ENCODE data around the gene GPX6.
"Not testable (repeated sequence)": the region's sequence is repeated elsewhere in the genome, so short reads cannot be mapped to it uniquely, and the experiment has no call there.

The GPX6 gene

DNA sequence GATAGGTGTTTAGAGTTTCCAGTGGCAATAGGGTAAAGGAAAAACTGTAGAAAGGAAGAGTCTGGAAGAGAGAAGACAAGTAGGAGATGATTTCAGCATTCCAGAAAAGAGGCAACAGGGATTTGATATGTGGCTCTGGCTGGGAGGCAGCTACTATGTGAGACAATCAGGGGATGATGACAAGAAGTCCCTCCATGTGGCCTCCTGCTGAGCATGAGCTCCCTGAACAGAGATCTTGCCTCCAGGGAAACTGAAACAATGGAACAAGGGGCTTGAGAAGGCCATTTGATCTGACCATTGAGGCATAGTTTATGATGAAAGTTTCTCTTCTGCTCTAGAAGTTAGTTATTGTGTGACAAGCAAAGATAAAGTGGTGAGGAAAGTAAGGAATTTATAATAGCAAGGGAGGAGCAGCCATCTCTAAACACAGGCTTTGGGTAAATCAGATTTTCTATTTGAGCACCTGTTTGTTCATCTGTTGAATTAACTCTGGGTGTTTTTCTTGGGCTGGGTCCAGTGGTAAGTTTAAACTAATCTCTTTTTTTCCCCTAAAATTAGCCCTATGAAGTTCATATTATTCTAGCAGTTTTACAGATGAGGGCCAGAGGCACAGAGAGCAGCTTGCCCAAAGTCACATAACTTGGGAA lies 7.1 kb upstream of the GPX6 start:
- CTCF ChIA-PET = interaction anchor here (0.7 to 1.2 kb wide), 2 partner anchors 9 to 20 kb away, joined by 4 read pairs; no protein-coding TSS in a partner anchor
- TF ChIP-seq FOXM1 (IDR thresholded peaks at IDR 0.05; ENCODE audit: borderline replicate concordance) (no peak), L3MBTL2 (conservative IDR thresholded peaks at IDR 0.05) (no peak), ARNT (IDR thresholded peaks at IDR 0.05) (no peak), HDGF (IDR thresholded peaks at IDR 0.05; ENCODE audit: borderline replicate concordance) (no peak), BHLHE40 (IDR thresholded peaks at IDR 0.05; ENCODE audit: borderline replicate concordance) (no peak), CTBP1 (IDR thresholded peaks at IDR 0.05; ENCODE audit: borderline replicate concordance) (no peak), FOXA1 (IDR thresholded peaks at IDR 0.05) (no peak), LEF1 (IDR thresholded peaks at IDR 0.05; ENCODE audit: borderline replicate concordance) (no peak), NFRKB (IDR thresholded peaks at IDR 0.05) (no peak), ZNF384 (IDR thresholded peaks at IDR 0.05) (no peak), SP1 (IDR thresholded peaks at IDR 0.05) (no peak), TARDBP (IDR thresholded peaks at IDR 0.05) (no peak), ELF4 (IDR thresholded peaks at IDR 0.05) (no peak)
- TF ChIP-seq, protein P1, sequence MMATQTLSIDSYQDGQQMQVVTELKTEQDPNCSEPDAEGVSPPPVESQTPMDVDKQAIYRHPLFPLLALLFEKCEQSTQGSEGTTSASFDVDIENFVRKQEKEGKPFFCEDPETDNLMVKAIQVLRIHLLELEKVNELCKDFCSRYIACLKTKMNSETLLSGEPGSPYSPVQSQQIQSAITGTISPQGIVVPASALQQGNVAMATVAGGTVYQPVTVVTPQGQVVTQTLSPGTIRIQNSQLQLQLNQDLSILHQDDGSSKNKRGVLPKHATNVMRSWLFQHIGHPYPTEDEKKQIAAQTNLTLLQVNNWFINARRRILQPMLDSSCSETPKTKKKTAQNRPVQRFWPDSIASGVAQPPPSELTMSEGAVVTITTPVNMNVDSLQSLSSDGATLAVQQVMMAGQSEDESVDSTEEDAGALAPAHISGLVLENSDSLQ (IDR thresholded peaks at IDR 0.05) = no peak
- POLR2A ChIA-PET = interaction anchor here (1.0 kb wide), 1 partner anchor 20 kb away, joined by 5 read pairs; no protein-coding TSS in a partner anchor
- DNase-seq (ENCODE audit: extremely low spot score) = no peak

DNA sequence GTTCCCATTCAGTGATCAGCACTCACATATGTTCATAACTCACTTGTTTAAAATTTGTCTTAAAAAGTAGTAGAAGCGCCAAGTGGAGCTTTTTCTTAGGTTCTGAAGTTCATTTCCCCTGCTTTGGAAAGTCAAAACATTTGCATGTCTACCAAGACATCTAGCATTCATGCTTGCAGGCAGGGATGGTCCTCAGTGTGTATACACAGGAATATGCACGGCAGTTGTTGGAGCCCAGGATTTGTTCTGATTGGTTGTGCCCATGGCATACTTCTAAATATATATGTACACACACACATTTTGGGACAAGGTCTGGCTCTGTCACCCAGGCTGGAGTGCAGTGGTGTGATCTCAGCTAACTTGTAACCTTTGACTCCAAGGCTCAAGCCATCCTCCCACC lies 2.4 kb upstream of the GPX6 start:
- POLR2A ChIA-PET = no interaction called here
- TF ChIP-seq BHLHE40 (IDR thresholded peaks at IDR 0.05; ENCODE audit: borderline replicate concordance) = no peak
- TF ChIP-seq, protein P1 (IDR thresholded peaks at IDR 0.05) = no peak
- TF ChIP-seq ARNT (IDR thresholded peaks at IDR 0.05) = no peak
- TF ChIP-seq ZNF384 (IDR thresholded peaks at IDR 0.05) = no peak
- TF ChIP-seq FOXM1 (IDR thresholded peaks at IDR 0.05; ENCODE audit: borderline replicate concordance) = no peak
- TF ChIP-seq SP1 (IDR thresholded peaks at IDR 0.05) = no peak
- no peak for TF ChIP-seq LEF1 (IDR thresholded peaks at IDR 0.05; ENCODE audit: borderline replicate concordance)
- TF ChIP-seq NFRKB (IDR thresholded peaks at IDR 0.05) = no peak
- TF ChIP-seq SUZ12 (IDR thresholded peaks at IDR 0.05) = no peak
- no peak for TF ChIP-seq CTBP1 (IDR thresholded peaks at IDR 0.05; ENCODE audit: borderline replicate concordance)
- DNase-seq (ENCODE audit: extremely low spot score) = no peak
- CTCF ChIA-PET = interaction anchor here (0.6 kb wide), 1 partner anchor 358 kb away, joined by 3 read pairs; no protein-coding TSS in a partner anchor

DNA sequence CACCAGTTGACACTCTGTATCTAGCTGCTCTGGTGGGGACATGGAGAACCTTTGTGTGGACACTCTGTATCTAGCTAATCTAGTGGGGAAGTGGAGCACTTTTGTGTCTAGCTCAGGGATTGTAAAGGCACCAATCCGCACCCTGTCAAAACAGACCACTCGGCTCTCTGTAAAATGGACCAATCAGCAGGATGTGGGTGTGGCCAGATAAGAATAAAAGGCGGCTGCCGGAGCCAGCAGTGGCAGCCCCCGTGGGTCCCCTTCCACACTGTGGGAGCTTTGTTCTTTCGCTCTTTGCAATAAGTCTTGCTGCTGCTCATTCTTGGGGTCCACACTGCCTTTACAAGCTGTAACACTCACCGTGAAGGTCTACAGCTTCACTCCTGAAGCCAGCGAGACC lies 3.2 kb downstream of the GPX6 start:
- CTCF ChIA-PET; DNase-seq (ENCODE audit: extremely low spot score): not testable (repeated sequence)
- POLR2A ChIA-PET = interaction anchor here (1.4 kb wide), 1 partner anchor 18 kb away, joined by 3 read pairs; no protein-coding TSS in a partner anchor

DNA sequence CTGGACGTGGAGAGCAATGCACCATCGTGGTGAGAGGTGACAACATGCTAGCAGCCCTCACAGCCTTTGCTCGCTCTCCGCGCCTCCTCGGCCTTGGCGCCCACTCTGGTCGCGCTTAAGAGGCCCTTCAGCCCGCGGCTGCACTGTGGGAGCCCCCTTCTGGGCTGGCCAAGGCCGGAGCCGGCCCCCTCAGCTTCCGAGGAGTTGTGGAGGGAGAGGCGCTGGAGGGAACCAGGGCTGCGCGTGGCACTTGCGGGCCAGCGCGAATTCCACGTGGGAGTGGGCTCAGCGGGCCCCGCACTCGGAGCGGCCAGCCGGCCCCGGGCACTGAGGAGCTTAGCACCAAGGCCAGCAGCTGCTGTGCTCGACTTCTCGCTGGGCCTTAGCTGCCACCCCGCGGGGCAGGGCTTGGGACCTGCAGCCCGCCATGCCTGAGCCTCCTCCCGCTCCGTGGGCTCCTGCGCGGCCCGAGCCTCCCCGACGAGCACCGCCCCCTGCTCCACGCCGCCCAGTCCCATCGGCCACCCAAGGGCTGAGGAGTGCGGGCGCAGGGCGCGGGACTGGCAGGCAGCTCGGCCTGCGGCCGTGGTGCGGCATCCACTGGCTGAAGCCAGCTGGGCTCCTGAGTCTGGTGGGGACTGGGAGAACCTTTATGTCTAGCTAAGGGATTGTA lies 3.8 kb downstream of the GPX6 start:
- CTCF ChIA-PET = no interaction called here
- DNase-seq (ENCODE audit: extremely low spot score) = no peak
- no peak for TF ChIP-seq L3MBTL2 (conservative IDR thresholded peaks at IDR 0.05)
- POLR2A ChIA-PET = interaction anchor here (1.4 kb wide), 1 partner anchor 18 kb away, joined by 3 read pairs; no protein-coding TSS in a partner anchor

DNA sequence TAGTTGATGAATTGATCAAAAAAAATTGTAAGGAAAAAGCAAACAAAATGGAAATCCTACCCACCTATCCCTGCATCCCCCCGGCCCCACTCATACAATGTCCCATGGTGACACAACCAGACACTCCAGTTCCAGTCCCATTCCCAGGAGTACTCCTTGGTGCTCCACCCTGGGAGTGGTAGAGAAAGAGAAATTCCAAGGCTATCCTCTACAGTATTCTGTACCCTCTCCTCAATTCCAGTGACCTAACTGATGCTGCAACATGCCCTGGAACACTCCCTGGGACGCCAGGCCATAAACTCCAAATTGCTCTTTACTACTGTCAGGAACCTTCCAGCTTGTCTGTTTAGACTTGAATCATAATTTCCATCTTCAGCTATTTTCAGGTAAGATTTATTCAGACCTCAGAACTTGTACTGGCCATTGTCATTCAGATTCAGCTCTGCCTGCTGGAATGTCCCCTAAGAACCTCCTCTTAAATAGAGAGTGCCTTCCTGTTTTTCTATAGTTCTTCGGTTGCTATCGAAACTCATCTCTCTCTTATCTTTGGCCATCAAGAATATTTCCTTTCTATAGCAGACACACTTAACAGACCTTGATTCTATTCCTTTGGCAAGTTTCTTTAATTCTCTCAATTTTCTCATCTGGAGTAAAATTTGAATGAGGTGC lies 8.7 kb downstream of the GPX6 start:
- POLR2A ChIA-PET = no interaction called here
- DNase-seq (ENCODE audit: extremely low spot score) = no peak
- CTCF ChIA-PET = no interaction called here
- TF ChIP-seq, protein P1 (IDR thresholded peaks at IDR 0.05) = no peak
- TF ChIP-seq SP1 (IDR thresholded peaks at IDR 0.05) = no peak
- TF ChIP-seq BHLHE40 (IDR thresholded peaks at IDR 0.05; ENCODE audit: borderline replicate concordance) = no peak
- no peak for TF ChIP-seq FOXK2 (IDR thresholded peaks at IDR 0.05)
- no peak for TF ChIP-seq CTBP1 (IDR thresholded peaks at IDR 0.05; ENCODE audit: borderline replicate concordance)
- TF ChIP-seq ARNT (IDR thresholded peaks at IDR 0.05) = no peak
- TF ChIP-seq HDGF (IDR thresholded peaks at IDR 0.05; ENCODE audit: borderline replicate concordance) = no peak
- TF ChIP-seq ELF4 (IDR thresholded peaks at IDR 0.05) = no peak
- TF ChIP-seq L3MBTL2 (conservative IDR thresholded peaks at IDR 0.05) = no peak
- no peak for TF ChIP-seq TARDBP (IDR thresholded peaks at IDR 0.05)
- TF ChIP-seq LEF1 (IDR thresholded peaks at IDR 0.05; ENCODE audit: borderline replicate concordance) = no peak

DNA sequence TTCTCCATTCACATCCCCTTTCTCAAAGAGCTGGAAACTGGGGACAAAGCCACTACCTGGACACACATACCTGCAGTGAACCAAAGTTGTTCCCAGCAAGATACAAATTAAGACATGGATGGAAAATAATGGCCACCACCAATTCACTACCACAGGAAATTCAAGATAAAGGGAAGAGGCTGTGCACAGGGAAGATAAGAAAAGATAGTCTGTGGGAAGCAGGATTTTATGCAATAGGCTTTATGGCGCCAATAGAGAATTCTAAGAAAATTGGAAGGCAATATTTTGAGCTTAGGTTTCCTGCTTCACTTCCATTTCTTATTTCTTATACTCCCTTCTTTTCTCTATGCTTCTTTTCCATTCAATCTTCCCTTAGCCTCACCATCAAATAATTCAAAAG lies 9.9 kb downstream of the GPX6 start:
- ChIA-PET POLR2A (no interaction called here), CTCF (no interaction called here)
- DNase-seq (ENCODE audit: extremely low spot score) = no peak
- TF ChIP-seq FOXA1 (IDR thresholded peaks at IDR 0.05) (no peak), L3MBTL2 (conservative IDR thresholded peaks at IDR 0.05) (no peak), SUZ12 (IDR thresholded peaks at IDR 0.05) (no peak), ZNF384 (IDR thresholded peaks at IDR 0.05) (no peak), TARDBP (IDR thresholded peaks at IDR 0.05) (no peak), FOXK2 (IDR thresholded peaks at IDR 0.05) (no peak), ELF4 (IDR thresholded peaks at IDR 0.05) (no peak), BHLHE40 (IDR thresholded peaks at IDR 0.05; ENCODE audit: borderline replicate concordance) (no peak), ARNT (IDR thresholded peaks at IDR 0.05) (no peak), LEF1 (IDR thresholded peaks at IDR 0.05; ENCODE audit: borderline replicate concordance) (no peak), FOXM1 (IDR thresholded peaks at IDR 0.05; ENCODE audit: borderline replicate concordance) (no peak), CTBP1 (IDR thresholded peaks at IDR 0.05; ENCODE audit: borderline replicate concordance) (no peak), SP1 (IDR thresholded peaks at IDR 0.05) (no peak), HDGF (IDR thresholded peaks at IDR 0.05; ENCODE audit: borderline replicate concordance) (no peak), NFRKB (IDR thresholded peaks at IDR 0.05) (no peak)
- TF ChIP-seq, protein P1 (IDR thresholded peaks at IDR 0.05) = no peak

DNA sequence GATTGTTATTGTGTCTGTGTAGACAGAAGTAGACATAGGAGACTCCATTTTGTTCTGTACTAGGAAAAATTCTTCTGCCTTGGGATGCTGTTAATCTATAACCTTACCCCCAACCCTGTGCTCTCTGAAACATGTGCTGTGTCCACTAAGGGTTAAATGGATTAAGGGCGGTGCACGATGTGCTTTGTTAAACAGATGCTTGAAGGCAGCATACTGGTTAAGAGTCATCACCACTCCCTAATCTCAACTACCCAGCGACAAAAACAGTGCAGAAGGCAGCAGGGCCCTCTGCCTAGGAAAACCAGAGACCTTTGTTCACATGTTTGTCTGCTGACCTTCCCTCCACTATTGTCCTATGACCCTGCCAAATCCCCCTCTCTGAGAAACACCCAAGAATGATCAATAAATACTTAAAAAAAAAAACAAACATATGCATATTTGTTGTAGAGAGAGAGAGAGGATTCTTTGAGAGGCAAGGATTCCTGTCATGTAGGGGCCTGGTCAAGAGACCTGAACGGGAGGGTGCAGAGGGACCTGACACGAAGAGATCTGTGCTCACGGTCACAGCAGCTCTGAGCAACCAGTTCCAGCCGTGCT lies 12.8 kb downstream of the GPX6 start:
- DNase-seq (ENCODE audit: extremely low spot score); POLR2A ChIA-PET: not testable (repeated sequence)
- CTCF ChIA-PET = interaction anchor here (1.0 kb wide), 1 partner anchor 40 kb away, joined by 3 read pairs; no protein-coding TSS in a partner anchor

DNA sequence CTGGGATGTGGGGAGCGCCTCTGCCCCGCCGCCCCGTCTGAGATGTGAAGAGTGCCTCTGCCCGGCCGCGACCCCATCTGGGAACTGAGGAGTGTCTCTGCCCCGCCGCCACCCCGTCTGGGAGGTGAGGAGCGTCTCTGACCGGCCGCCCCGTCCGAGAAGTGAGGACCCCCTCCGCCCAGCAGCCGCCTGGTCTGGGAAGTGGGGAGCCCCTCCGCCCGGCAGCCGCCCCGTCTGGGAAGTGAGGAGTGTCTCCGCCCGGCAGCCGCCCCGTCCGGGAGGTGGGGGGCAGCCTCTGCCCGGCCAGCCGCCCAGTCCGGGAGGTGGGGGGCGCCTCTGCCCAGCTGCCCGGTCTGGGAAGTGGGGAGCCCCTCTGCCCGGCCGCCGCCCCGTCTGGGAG lies 13.5 kb downstream of the GPX6 start:
- DNase-seq (ENCODE audit: extremely low spot score); POLR2A ChIA-PET; CTCF ChIA-PET: not testable (repeated sequence)

Data from HEK293T (cell line).